Measurements from ENCODE around the gene PAX5.

- TF ChIP-seq, protein P1, sequence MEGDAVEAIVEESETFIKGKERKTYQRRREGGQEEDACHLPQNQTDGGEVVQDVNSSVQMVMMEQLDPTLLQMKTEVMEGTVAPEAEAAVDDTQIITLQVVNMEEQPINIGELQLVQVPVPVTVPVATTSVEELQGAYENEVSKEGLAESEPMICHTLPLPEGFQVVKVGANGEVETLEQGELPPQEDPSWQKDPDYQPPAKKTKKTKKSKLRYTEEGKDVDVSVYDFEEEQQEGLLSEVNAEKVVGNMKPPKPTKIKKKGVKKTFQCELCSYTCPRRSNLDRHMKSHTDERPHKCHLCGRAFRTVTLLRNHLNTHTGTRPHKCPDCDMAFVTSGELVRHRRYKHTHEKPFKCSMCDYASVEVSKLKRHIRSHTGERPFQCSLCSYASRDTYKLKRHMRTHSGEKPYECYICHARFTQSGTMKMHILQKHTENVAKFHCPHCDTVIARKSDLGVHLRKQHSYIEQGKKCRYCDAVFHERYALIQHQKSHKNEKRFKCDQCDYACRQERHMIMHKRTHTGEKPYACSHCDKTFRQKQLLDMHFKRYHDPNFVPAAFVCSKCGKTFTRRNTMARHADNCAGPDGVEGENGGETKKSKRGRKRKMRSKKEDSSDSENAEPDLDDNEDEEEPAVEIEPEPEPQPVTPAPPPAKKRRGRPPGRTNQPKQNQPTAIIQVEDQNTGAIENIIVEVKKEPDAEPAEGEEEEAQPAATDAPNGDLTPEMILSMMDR (IDR thresholded peaks at IDR 0.05): no peak
- TF ChIP-seq POLR2A (IDR thresholded peaks at IDR 0.05): no peak
These were observed 57.6 kb downstream of the PAX5 start for GRCh38 chr9:36976371-36977030.
